ENCODE data around the gene ZNF30. TPM values are rescaled to one million over a fixed set of nuclear protein-coding genes. Genes with fewer than 3 reads are reported as not detected.
A peak's percentile ranks its signal among the peaks of the same experiment; 100 is the strongest.
"Not testable (repeated sequence)": the region's sequence is repeated elsewhere in the genome, so short reads cannot be mapped to it uniquely, and the experiment has no call there.

ZNF30 gene
- total RNA-seq, 1 donor from 2014 or later, result 7.7 TPM

- Mint-ChIP-seq H3K4me3 (ENCODE audit: low read depth) (no peak overlapping the region), H3K27me3 (peaks cover 47% of the 10 kb centered on the region), H3K4me1 (ENCODE audit: low read depth) (peaks cover 2% of the 10 kb centered on the region), H3K27ac (no peak overlapping the region), H3K9me3 (ENCODE audit: low read depth) (no peaks in the 10 kb centered on the region), H3K36me3 (ENCODE audit: insufficient read depth) (no peaks in the 10 kb centered on the region)
- no peak for DNase-seq (ENCODE audit: low spot score, unreplicated experiment)
- TF ChIP-seq, protein P1, sequence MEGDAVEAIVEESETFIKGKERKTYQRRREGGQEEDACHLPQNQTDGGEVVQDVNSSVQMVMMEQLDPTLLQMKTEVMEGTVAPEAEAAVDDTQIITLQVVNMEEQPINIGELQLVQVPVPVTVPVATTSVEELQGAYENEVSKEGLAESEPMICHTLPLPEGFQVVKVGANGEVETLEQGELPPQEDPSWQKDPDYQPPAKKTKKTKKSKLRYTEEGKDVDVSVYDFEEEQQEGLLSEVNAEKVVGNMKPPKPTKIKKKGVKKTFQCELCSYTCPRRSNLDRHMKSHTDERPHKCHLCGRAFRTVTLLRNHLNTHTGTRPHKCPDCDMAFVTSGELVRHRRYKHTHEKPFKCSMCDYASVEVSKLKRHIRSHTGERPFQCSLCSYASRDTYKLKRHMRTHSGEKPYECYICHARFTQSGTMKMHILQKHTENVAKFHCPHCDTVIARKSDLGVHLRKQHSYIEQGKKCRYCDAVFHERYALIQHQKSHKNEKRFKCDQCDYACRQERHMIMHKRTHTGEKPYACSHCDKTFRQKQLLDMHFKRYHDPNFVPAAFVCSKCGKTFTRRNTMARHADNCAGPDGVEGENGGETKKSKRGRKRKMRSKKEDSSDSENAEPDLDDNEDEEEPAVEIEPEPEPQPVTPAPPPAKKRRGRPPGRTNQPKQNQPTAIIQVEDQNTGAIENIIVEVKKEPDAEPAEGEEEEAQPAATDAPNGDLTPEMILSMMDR (IDR thresholded peaks at IDR 0.05; ENCODE audit: unreplicated experiment), result no peak
These were observed 26.5 kb upstream of the ZNF30 start for GRCh38 chr19:34900245-34900644.

DNA sequence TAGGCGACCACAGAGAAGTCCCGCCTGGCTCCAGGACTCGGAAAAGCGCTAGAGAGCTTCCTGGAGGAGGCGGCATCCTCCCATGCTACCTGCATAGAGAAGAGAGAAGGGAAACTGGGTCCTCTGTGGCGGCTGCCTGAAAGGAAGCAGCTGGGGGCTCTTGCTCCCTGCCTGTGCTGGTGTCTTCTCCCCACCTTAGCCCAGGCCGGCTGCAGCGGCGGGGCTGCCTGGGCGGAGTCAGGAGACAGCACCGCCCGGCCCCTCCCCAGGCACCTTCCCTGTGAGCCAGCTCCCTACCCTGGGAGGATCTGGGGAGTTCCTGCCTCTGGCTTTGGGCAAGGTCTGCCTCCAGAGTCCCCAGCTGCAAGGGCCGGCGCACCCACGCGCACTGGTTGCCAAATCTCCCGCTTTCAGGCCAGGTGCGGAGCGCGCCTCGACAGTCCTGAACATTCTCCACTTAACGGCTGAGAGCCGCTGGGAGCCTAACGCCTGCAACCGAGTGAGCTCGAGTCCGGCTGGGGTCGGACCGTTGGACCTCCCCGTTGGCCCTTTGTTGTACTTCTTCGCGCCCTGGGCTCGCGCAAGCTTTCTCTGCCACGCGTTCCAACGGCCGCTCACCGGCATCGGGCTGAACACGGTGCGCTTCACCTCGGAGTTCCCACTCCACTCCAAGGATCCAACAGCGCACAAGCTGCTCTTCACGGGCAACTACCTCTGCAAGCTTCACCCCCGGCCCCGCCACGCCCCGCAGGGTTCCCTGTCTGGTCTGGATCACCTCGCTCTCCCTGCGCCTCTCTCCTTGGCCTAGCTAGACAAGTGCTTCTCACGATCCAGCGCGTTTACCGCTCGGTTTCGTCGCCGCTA, 21.8 kb upstream of the ZNF30 start:
- TF ChIP-seq, protein P1 (IDR thresholded peaks at IDR 0.05; ENCODE audit: unreplicated experiment), result no peak
- Mint-ChIP-seq H3K9me3 (ENCODE audit: low read depth) (no peaks in the 10 kb centered on the region), H3K27ac (no peak overlapping the region), H3K36me3 (ENCODE audit: insufficient read depth) (no peaks in the 10 kb centered on the region), H3K4me1 (ENCODE audit: low read depth) (peaks cover 4% of the 10 kb centered on the region), H3K27me3 (peaks cover 65% of the 10 kb centered on the region), H3K4me3 (ENCODE audit: low read depth) (peak overlapping the region; percentile 20)
- no peak for DNase-seq (ENCODE audit: low spot score, unreplicated experiment)

GRCh38 chr19:34910770-34911169, 15.9 kb upstream of the ZNF30 start:
- TF ChIP-seq, protein P1 (IDR thresholded peaks at IDR 0.05; ENCODE audit: unreplicated experiment), result no peak
- no peak for DNase-seq (ENCODE audit: low spot score, unreplicated experiment)
- H3K4me1 Mint-ChIP-seq (ENCODE audit: low read depth), result no peaks in the 10 kb centered on the region
- peaks cover 27% of the 10 kb centered on the region for H3K27me3 Mint-ChIP-seq
- H3K27ac Mint-ChIP-seq, result no peak overlapping the region
- H3K9me3 Mint-ChIP-seq (ENCODE audit: low read depth), result no peaks in the 10 kb centered on the region
- H3K4me3 Mint-ChIP-seq (ENCODE audit: low read depth), result no peak overlapping the region
- H3K36me3 Mint-ChIP-seq (ENCODE audit: insufficient read depth), result no peaks in the 10 kb centered on the region

DNA sequence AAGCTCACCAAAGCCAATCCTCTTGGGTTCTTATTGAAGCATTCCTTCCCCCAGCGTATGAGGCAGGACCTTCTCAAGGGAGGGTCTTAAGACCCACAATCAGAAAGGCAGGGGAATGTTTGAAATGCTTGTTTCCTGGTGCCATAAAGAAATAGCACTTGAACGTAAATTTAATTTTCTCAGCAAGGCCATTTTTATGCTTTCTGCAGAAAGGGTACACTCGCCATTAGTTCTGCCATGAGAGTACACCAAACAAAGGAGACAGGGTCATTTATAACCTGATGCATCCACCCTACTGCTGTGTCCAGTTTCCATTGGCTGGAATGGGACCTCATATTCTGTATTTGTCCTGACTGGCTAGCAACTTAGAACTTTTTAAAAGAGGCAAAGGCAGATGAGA, 9.6 kb upstream of the ZNF30 start:
- peaks cover 36% of the 10 kb centered on the region for H3K9me3 Mint-ChIP-seq (ENCODE audit: low read depth)
- H3K4me3 Mint-ChIP-seq (ENCODE audit: low read depth); DNase-seq (ENCODE audit: low spot score, unreplicated experiment); H3K27me3 Mint-ChIP-seq; H3K27ac Mint-ChIP-seq; H3K36me3 Mint-ChIP-seq (ENCODE audit: insufficient read depth); H3K4me1 Mint-ChIP-seq (ENCODE audit: low read depth): not testable (repeated sequence)

DNA sequence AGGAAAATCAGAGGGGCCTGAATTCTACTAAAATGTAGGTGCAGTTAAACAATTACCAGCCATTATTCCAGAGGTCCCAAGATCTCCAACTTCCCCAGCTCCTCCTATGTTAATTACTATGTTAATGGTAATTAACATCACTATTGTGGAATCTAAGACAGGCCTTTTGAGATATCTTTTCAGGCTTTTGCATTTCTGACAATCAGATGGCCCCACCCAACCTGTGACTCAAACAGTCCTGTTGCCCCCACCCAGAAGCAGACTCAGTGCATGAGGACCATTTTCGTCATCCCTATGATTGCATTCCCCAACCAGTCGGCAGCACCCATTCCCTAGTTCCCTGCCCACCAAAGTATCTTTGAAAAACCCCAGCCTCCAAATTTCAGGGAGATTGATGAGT, 8.5 kb upstream of the ZNF30 start:
- H3K4me3 Mint-ChIP-seq (ENCODE audit: low read depth), result no peak overlapping the region
- H3K27ac Mint-ChIP-seq, result no peak overlapping the region
- H3K36me3 Mint-ChIP-seq (ENCODE audit: insufficient read depth), result peaks cover 2% of the 10 kb centered on the region
- TF ChIP-seq, protein P1 (IDR thresholded peaks at IDR 0.05; ENCODE audit: unreplicated experiment), result no peak
- H3K27me3 Mint-ChIP-seq, result peaks cover 4% of the 10 kb centered on the region
- H3K4me1 Mint-ChIP-seq (ENCODE audit: low read depth), result no peaks in the 10 kb centered on the region
- H3K9me3 Mint-ChIP-seq (ENCODE audit: low read depth), result peaks cover 37% of the 10 kb centered on the region
- no peak for DNase-seq (ENCODE audit: low spot score, unreplicated experiment)

GRCh38 chr19:34920090-34920786, 6.5 kb upstream of the ZNF30 start:
- H3K9me3 Mint-ChIP-seq (ENCODE audit: low read depth), result peaks cover 41% of the 10 kb centered on the region
- not testable (repeated sequence) for H3K27ac Mint-ChIP-seq; DNase-seq (ENCODE audit: low spot score, unreplicated experiment); H3K36me3 Mint-ChIP-seq (ENCODE audit: insufficient read depth); H3K4me3 Mint-ChIP-seq (ENCODE audit: low read depth); H3K4me1 Mint-ChIP-seq (ENCODE audit: low read depth)
- peaks cover 13% of the 10 kb centered on the region for H3K27me3 Mint-ChIP-seq

Data from progenitor cell of endocrine pancreas (in vitro differentiated cells).